Endothelial cell (in vitro differentiated cells): ENCODE results near the gene TDG. TPM values are rescaled to one million over a fixed set of nuclear protein-coding genes. Genes with fewer than 3 reads are reported as not detected.

Experiments
- DNase-seq: peaks from one replicate; pipeline ENCODE4 v3.0.0; 2021; ENCODE audit warnings: low spot score
- H3K27ac Mint-ChIP-seq: one replicate; pipeline ENCODE4 v1.8.0; 2021; ENCODE audit warnings: mixed read lengths, inconsistent platforms; ENCODE audit not compliant: unreplicated experiment
- H3K27me3 Mint-ChIP-seq: one replicate; pipeline ENCODE4 v1.8.0; 2021; ENCODE audit warnings: mild to moderate bottlenecking, moderate library complexity, mixed read lengths, inconsistent platforms; ENCODE audit not compliant: unreplicated experiment
- H3K36me3 Mint-ChIP-seq: one replicate; pipeline ENCODE4 v1.8.0; 2021; ENCODE audit warnings: mild to moderate bottlenecking, low read depth, mixed read lengths, inconsistent platforms; ENCODE audit not compliant: unreplicated experiment
- H3K4me1 Mint-ChIP-seq: one replicate; pipeline ENCODE4 v1.8.0; 2021; ENCODE audit warnings: mild to moderate bottlenecking, mixed read lengths, inconsistent platforms; ENCODE audit not compliant: unreplicated experiment
- H3K4me3 Mint-ChIP-seq: one replicate; pipeline ENCODE4 v1.8.0; 2021; ENCODE audit warnings: mild to moderate bottlenecking, mixed read lengths, inconsistent platforms; ENCODE audit not compliant: unreplicated experiment
- H3K9me3 Mint-ChIP-seq: one replicate; pipeline ENCODE4 v1.8.0; 2021; ENCODE audit warnings: mixed read lengths, inconsistent platforms; ENCODE audit not compliant: unreplicated experiment
- CTCF ChIP-seq: fragments of 200-600 bp; sonication (generic); IDR thresholded peaks from one replicate; pipeline ENCODE4 v1.5.0; 2021; ENCODE audit warnings: antibody characterized with exemption; ENCODE audit not compliant: unreplicated experiment
- total RNA-seq: library from RNA; stranded (reverse); fragmentation: NEBNext Ultra II Directional; extraction: Animal tissue kit (Norgen Biotek cat#: 25700); gene quantifications from one replicate; pipeline ENCODE4 v1.2.1, GENCODE V29; 2021; ENCODE audit not compliant: unreplicated experiment

The TDG gene
- total RNA-seq, 1 donor from 2014 or later = 28.6 TPM

- H3K9me3 Mint-ChIP-seq = no peaks in the 10 kb centered on the region
- DNase-seq = no peak
- no peak for TF ChIP-seq CTCF
- H3K36me3 Mint-ChIP-seq = peaks cover 27% of the 10 kb centered on the region
- peaks cover 33% of the 10 kb centered on the region for H3K4me1 Mint-ChIP-seq
- no peak overlapping the region for H3K4me3 Mint-ChIP-seq
- H3K27me3 Mint-ChIP-seq = peaks cover 17% of the 10 kb centered on the region
- no peak overlapping the region for H3K27ac Mint-ChIP-seq
These were observed 32.4 kb upstream of the TDG start for GRCh38 chr12:103933237-103933636.

- no peak for TF ChIP-seq CTCF
- DNase-seq = no peak
- H3K27me3 Mint-ChIP-seq = peaks cover 2% of the 10 kb centered on the region
- H3K4me1 Mint-ChIP-seq = peaks cover 17% of the 10 kb centered on the region
- no peak overlapping the region for H3K27ac Mint-ChIP-seq
- H3K9me3 Mint-ChIP-seq = no peaks in the 10 kb centered on the region
- no peak overlapping the region for H3K4me3 Mint-ChIP-seq
- peaks cover 38% of the 10 kb centered on the region for H3K36me3 Mint-ChIP-seq
These were observed 29.0 kb upstream of the TDG start for GRCh38 chr12:103936679-103937078.

- Mint-ChIP-seq H3K4me1 (no peaks in the 10 kb centered on the region), H3K36me3 (peaks cover 46% of the 10 kb centered on the region), H3K4me3 (no peak overlapping the region), H3K27me3 (no peaks in the 10 kb centered on the region), H3K27ac (no peak overlapping the region), H3K9me3 (no peaks in the 10 kb centered on the region)
- no peak for DNase-seq
- no peak for TF ChIP-seq CTCF
These were observed 20.7 kb upstream of the TDG start for GRCh38 chr12:103944964-103945363.

- H3K27ac Mint-ChIP-seq = no peak overlapping the region
- H3K36me3 Mint-ChIP-seq = peaks cover 34% of the 10 kb centered on the region
These were observed 17.7 kb upstream of the TDG start for GRCh38 chr12:103947871-103948555.

More at GRCh38 chr12:103947871-103948555, 17.7 kb upstream of the TDG start:
- TF ChIP-seq CTCF = no peak
- no peak for DNase-seq
- H3K4me3 Mint-ChIP-seq = no peak overlapping the region
- H3K27me3 Mint-ChIP-seq = no peaks in the 10 kb centered on the region
- no peaks in the 10 kb centered on the region for H3K9me3 Mint-ChIP-seq
- no peaks in the 10 kb centered on the region for H3K4me1 Mint-ChIP-seq
